Liver (tissue), 9 donors: ENCODE data around the gene GPR149. TPM values are rescaled to one million over a fixed set of nuclear protein-coding genes. Genes with fewer than 3 reads are reported as not detected.

Experiments
- DNase-seq: peaks from one replicate; pipeline ENCODE4 v3.0.0-alpha.2; 2017; ENCODE audit warnings: low spot score
- H3K27ac ChIP-seq, 2 donors: one replicate each; pipeline ENCODE4 v1.7.0; 2013; ENCODE audit warnings: inconsistent platforms in 2 of 2, low read length in 2 of 2, control low read depth in 1 of 2, low read depth in 1 of 2, mild to moderate bottlenecking in 1 of 2
- H3K27me3 ChIP-seq, 4 donors: one replicate each; pipeline versions ENCODE4 v1.6.1 to v1.7.0; 2013; ENCODE audit warnings: low read length in 3 of 4, inconsistent platforms in 1 of 4, mild to moderate bottlenecking in 1 of 4, moderate library complexity in 1 of 4; ENCODE audit not compliant: control insufficient read depth in 4 of 4, insufficient read depth in 4 of 4
- H3K36me3 ChIP-seq, 4 donors: one replicate each; pipeline versions ENCODE4 v1.6.1 to v1.7.0; 2013; ENCODE audit warnings: low read length in 3 of 4, mild to moderate bottlenecking in 3 of 4, low read depth in 1 of 4, moderate library complexity in 1 of 4; ENCODE audit not compliant: control insufficient read depth in 4 of 4, insufficient read depth in 3 of 4
- H3K4me1 ChIP-seq, 4 donors: one replicate each; pipeline versions ENCODE4 v1.6.1 to v1.7.0; 2013; ENCODE audit warnings: low read length in 3 of 4, mild to moderate bottlenecking in 3 of 4, moderate library complexity in 1 of 4; ENCODE audit not compliant: control insufficient read depth in 4 of 4, insufficient read depth in 4 of 4
- H3K4me3 ChIP-seq, 3 donors: one replicate each; pipeline versions ENCODE4 v1.6.1 to v1.7.0; 2013; ENCODE audit warnings: low read length in 3 of 3, control low read depth in 1 of 3, low read depth in 1 of 3, mild to moderate bottlenecking in 1 of 3
- H3K9ac ChIP-seq, 2 donors: one replicate each; pipeline ENCODE4 v1.7.0; 2013; ENCODE audit warnings: low read length in 2 of 2, mild to moderate bottlenecking in 2 of 2, moderate library complexity in 2 of 2, control low read depth in 1 of 2, low read depth in 1 of 2
- H3K9me3 ChIP-seq, 4 donors: one replicate each; pipeline versions ENCODE4 v1.6.1 to v1.7.0; 2013; ENCODE audit warnings: low read length in 3 of 4; ENCODE audit not compliant: control insufficient read depth in 4 of 4
- ATF3 ChIP-seq: IDR thresholded peaks from 2 replicates; pipeline ENCODE4 v1.6.1; 2016; ENCODE audit warnings: antibody characterized with exemption
- CTCF ChIP-seq: fragments of 150-350 bp; IDR thresholded peaks from 2 replicates; pipeline ENCODE4 v1.5.1; 2017; ENCODE audit warnings: improper control_type of control experiment, low read depth, low read length; ENCODE audit not compliant: missing input control
- EGR1 ChIP-seq, 2 donors: IDR thresholded peaks; 2 replicates each; pipeline ENCODE4 v1.6.1; 2016 to 2018; ENCODE audit warnings: antibody characterized with exemption in 2 of 2, low read depth in 2 of 2
- FOXA1 ChIP-seq: IDR thresholded peaks from 2 replicates; pipeline ENCODE4 v1.6.1; 2016; ENCODE audit warnings: antibody characterized with exemption
- FOXA2 ChIP-seq: IDR thresholded peaks from 2 replicates; pipeline ENCODE4 v1.6.1; 2016; ENCODE audit warnings: antibody characterized with exemption
- GABPA ChIP-seq, 2 donors: IDR thresholded peaks in 1 of 2; conservative IDR thresholded peaks in 1 of 2; 2 replicates each; pipeline ENCODE4 v1.6.1; 2016; ENCODE audit warnings: antibody characterized with exemption in 2 of 2, mild to moderate bottlenecking in 1 of 2, moderate library complexity in 1 of 2
- HNF4A ChIP-seq, 2 donors: conservative IDR thresholded peaks; 2 replicates each; pipeline ENCODE4 v1.6.1; 2016; ENCODE audit warnings: antibody characterized with exemption in 2 of 2, mild to moderate bottlenecking in 2 of 2
- HNF4G ChIP-seq: IDR thresholded peaks from 2 replicates; pipeline ENCODE4 v1.6.1; 2016; ENCODE audit warnings: antibody characterized with exemption
- NR2F2 ChIP-seq: IDR thresholded peaks from 2 replicates; pipeline ENCODE4 v1.6.1; 2016; ENCODE audit warnings: antibody characterized with exemption
- REST ChIP-seq: IDR thresholded peaks from 2 replicates; pipeline ENCODE4 v1.6.1; 2016; ENCODE audit warnings: antibody characterized with exemption, mild to moderate bottlenecking
- RXRA ChIP-seq, 2 donors: IDR thresholded peaks; 2 replicates each; pipeline ENCODE4 v1.6.1; 2017 to 2018; ENCODE audit warnings: antibody characterized with exemption in 2 of 2, mild to moderate bottlenecking in 1 of 2
- SP1 ChIP-seq: IDR thresholded peaks from 2 replicates; pipeline ENCODE4 v1.6.1; 2018; ENCODE audit warnings: antibody characterized with exemption, mild to moderate bottlenecking
- TAF1 ChIP-seq: conservative IDR thresholded peaks from 2 replicates; pipeline ENCODE4 v1.6.1; 2016; ENCODE audit warnings: antibody characterized with exemption, mild to moderate bottlenecking
- YY1 ChIP-seq: IDR thresholded peaks from 2 replicates; pipeline ENCODE4 v1.6.1; 2016; ENCODE audit warnings: antibody characterized with exemption, mild to moderate bottlenecking
- ZBTB33 ChIP-seq: IDR thresholded peaks from 2 replicates; pipeline ENCODE4 v1.6.1; 2016; ENCODE audit warnings: antibody characterized with exemption
- WGBS: extraction: QIAGEN DNeasy Blood & Tissue Kit; methylation state at CpG from one replicate; pipeline ENCODE4 v1.1.7; 2013; 5-methylcytosine and 5-hydroxymethylcytosine counted together
- polyA plus RNA-seq, 2 donors: library from polyadenylated mRNA; stranded (reverse) in 1 of 2; unstranded in 1 of 2; fragments of 200-250 nt in 1 of 2; fragments of >200 nt in 1 of 2; fragmentation: Nextera tagmentation in 1 of 2; extraction: Ambion mirVana in 1 of 2; gene quantifications; one replicate each; pipeline versions ENCODE4 v1.2.1 to v1.2.3, GENCODE V29; 2013 to 2015
- total RNA-seq, 2 donors: library from RNA; depleted of rRNA; stranded (reverse); fragments of >200 nt; gene quantifications; one replicate each; pipeline ENCODE4 v1.2.3, GENCODE V29; 2014
- donor health status: healthy.
- donor health status: healthy.
- donor health status: healthy.
- donor health status: healthy.
- donor health status: healthy.

Gene GPR149
- total and polyA plus RNA-seq, 4 donors = not detected

GRCh38 chr3:154428286-154429206, 1.4 kb downstream of the GPR149 start:
- no peak for DNase-seq
- no peak overlapping the region for H3K27ac ChIP-seq
- H3K4me3 ChIP-seq = peak overlapping the region in 1 of 3 donors; percentile 7
- H3K27me3 ChIP-seq = peaks cover 0 to 14% (median 5%) of the 10 kb centered on the region in 4 donors
- H3K9me3 ChIP-seq = no peaks in the 10 kb centered on the region
- peaks cover 0 to 10% (median 7%) of the 10 kb centered on the region in 4 donors for H3K4me1 ChIP-seq
- H3K36me3 ChIP-seq = no peaks in the 10 kb centered on the region
- H3K9ac ChIP-seq = no peak overlapping the region
- 7% methylated on average over 59 of the region's 59 CpGs for WGBS
- no peak for TF ChIP-seq EGR1 (IDR thresholded peaks at IDR 0.05; ENCODE audit: low read depth in 2 of 2)
- no peak for TF ChIP-seq CTCF
- TF ChIP-seq NR2F2 = no peak
- no peak for TF ChIP-seq HNF4G
- no peak for TF ChIP-seq TAF1
- no peak for TF ChIP-seq ZBTB33
- no peak for TF ChIP-seq ATF3
- no peak for TF ChIP-seq FOXA1
- TF ChIP-seq FOXA2 = no peak
- TF ChIP-seq REST = no peak
- no peak for TF ChIP-seq SP1
- no peak for TF ChIP-seq HNF4A (conservative IDR thresholded peaks at IDR 0.05)

GRCh38 chr3:154427685-154428285, 2.2 kb downstream of the GPR149 start:
- DNase-seq = no peak
- no peak for TF ChIP-seq ZBTB33
- TF ChIP-seq GABPA (IDR thresholded peaks at IDR 0.05 in 1 of 2, conservative IDR thresholded peaks at IDR 0.05 in 1 of 2) = no peak
- TF ChIP-seq CTCF = no peak
- no peak for TF ChIP-seq YY1
- TF ChIP-seq RXRA (IDR thresholded peaks at IDR 0.05) = no peak
- Histone ChIP-seq H3K9me3 (no peaks in the 10 kb centered on the region), H3K36me3 (no peaks in the 10 kb centered on the region), H3K27me3 (peaks cover 0 to 14% (median 5%) of the 10 kb centered on the region in 4 donors), H3K4me3 (no peak overlapping the region), H3K9ac (no peak overlapping the region), H3K4me1 (peaks cover 0 to 10% (median 7%) of the 10 kb centered on the region in 4 donors), H3K27ac (no peak overlapping the region)
- WGBS = 5% methylated on average over 29 of the region's 29 CpGs
